Measurements from ENCODE around the gene C12orf57.
"Not testable (repeated sequence)": the region's sequence is repeated elsewhere in the genome, so short reads cannot be mapped to it uniquely, and the experiment has no call there.

Gene C12orf57

GRCh38 chr12:6902448-6902847 lies 41.4 kb upstream of the C12orf57 start:
- H3K36me3 ChIP-seq: no peaks in the 10 kb centered on the region
- peaks cover 7% of the 10 kb centered on the region for H3K4me1 ChIP-seq
- DNase-seq: no peak
- H3K27me3 ChIP-seq: no peaks in the 10 kb centered on the region
- no peak for TF ChIP-seq CTCF (IDR thresholded peaks at IDR 0.05; ENCODE audit: low read depth, low read length)
- no peaks in the 10 kb centered on the region for H3K9me3 ChIP-seq
- H3K4me3 ChIP-seq (ENCODE audit: low read depth, low read length): no peak overlapping the region

- no peaks in the 10 kb centered on the region for H3K27me3 ChIP-seq
- H3K36me3 ChIP-seq: no peaks in the 10 kb centered on the region
- no peak overlapping the region for H3K4me3 ChIP-seq (ENCODE audit: low read depth, low read length)
- H3K9me3 ChIP-seq: no peaks in the 10 kb centered on the region
- no peak for TF ChIP-seq CTCF (IDR thresholded peaks at IDR 0.05; ENCODE audit: low read depth, low read length)
- DNase-seq: no peak
- H3K4me1 ChIP-seq: peaks cover 7% of the 10 kb centered on the region
These were observed 40.1 kb upstream of the C12orf57 start for GRCh38 chr12:6903722-6904121.

GRCh38 chr12:6904280-6905276 lies 39.2 kb upstream of the C12orf57 start, which contains the start of gene LRRC23:
TSS of gene LRRC23 (plus strand) at chr12:6904822. CDS start at chr12:6905634, 812 bp downstream.
- no peak for TF ChIP-seq CTCF (IDR thresholded peaks at IDR 0.05; ENCODE audit: low read depth, low read length)
- peak; percentile 97 for DNase-seq
- Histone ChIP-seq H3K4me1 (peaks cover 7% of the 10 kb centered on the region), H3K9me3 (no peaks in the 10 kb centered on the region), H3K36me3 (no peaks in the 10 kb centered on the region), H3K4me3 (ENCODE audit: low read depth, low read length) (peak within 1 kb of the TSS; percentile 84), H3K27me3 (no peaks in the 10 kb centered on the region)

GRCh38 chr12:6905414-6906040 lies 38.3 kb upstream of the C12orf57 start:
- no peak for DNase-seq
- Histone ChIP-seq H3K4me1 (peaks cover 7% of the 10 kb centered on the region), H3K9me3 (no peaks in the 10 kb centered on the region), H3K4me3 (ENCODE audit: low read depth, low read length) (peak overlapping the region; percentile 84), H3K27me3 (no peaks in the 10 kb centered on the region), H3K36me3 (no peaks in the 10 kb centered on the region)
- TF ChIP-seq CTCF (IDR thresholded peaks at IDR 0.05; ENCODE audit: low read depth, low read length): no peak

- H3K27me3 ChIP-seq; H3K4me1 ChIP-seq; H3K4me3 ChIP-seq (ENCODE audit: low read depth, low read length); DNase-seq; H3K36me3 ChIP-seq; H3K9me3 ChIP-seq: not testable (repeated sequence)
These were observed 35.7 kb upstream of the C12orf57 start for GRCh38 chr12:6908141-6908540.

GRCh38 chr12:6909421-6910145 lies 34.2 kb upstream of the C12orf57 start:
- TF ChIP-seq CTCF (IDR thresholded peaks at IDR 0.05; ENCODE audit: low read depth, low read length): no peak
- Histone ChIP-seq H3K36me3 (no peaks in the 10 kb centered on the region), H3K4me1 (peaks cover 3% of the 10 kb centered on the region; the same call in 1 of the 2 replicates), H3K9me3 (no peaks in the 10 kb centered on the region), H3K27me3 (no peaks in the 10 kb centered on the region), H3K4me3 (ENCODE audit: low read depth, low read length) (no peak overlapping the region)
- no peak for DNase-seq
